ENCODE results near the gene RASL10A. TPM values are rescaled to one million over a fixed set of nuclear protein-coding genes. Genes with fewer than 3 reads are reported as not detected.

RASL10A gene
- total RNA-seq, 2 experiments from 2014 or later: 2.7 to 23.7 TPM

DNA sequence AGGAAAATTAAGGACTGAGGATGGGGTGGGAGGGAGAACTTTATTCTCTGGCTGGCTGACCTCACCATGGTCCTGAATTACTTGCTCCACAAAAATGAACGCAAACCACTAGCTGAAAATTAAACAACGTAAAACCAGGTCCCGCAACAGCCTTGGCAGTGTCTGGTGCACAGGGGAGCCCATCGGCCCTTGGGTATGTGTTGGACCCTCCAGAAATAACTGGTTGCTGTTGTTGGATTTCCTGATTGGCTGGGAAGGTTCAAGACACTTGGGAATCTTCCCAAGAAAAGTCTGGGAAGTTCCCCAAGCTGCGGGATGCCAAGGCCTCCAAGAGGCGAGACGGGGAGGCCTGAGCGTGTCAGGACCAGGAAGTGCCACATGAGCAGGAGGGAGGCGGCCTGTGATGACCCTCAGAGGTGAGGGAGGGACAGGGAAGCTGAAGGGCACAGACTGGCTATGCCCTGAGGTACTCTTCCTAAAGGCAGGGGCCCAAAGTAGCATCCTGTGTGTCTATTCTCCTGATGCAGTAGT lies 10.4 kb upstream of the RASL10A start:
- TF ChIP-seq EZH2phosphoT487 (IDR thresholded peaks at IDR 0.05; ENCODE audit: borderline replicate concordance, low read depth, low read length): no peak
- TF ChIP-seq, protein P1, sequence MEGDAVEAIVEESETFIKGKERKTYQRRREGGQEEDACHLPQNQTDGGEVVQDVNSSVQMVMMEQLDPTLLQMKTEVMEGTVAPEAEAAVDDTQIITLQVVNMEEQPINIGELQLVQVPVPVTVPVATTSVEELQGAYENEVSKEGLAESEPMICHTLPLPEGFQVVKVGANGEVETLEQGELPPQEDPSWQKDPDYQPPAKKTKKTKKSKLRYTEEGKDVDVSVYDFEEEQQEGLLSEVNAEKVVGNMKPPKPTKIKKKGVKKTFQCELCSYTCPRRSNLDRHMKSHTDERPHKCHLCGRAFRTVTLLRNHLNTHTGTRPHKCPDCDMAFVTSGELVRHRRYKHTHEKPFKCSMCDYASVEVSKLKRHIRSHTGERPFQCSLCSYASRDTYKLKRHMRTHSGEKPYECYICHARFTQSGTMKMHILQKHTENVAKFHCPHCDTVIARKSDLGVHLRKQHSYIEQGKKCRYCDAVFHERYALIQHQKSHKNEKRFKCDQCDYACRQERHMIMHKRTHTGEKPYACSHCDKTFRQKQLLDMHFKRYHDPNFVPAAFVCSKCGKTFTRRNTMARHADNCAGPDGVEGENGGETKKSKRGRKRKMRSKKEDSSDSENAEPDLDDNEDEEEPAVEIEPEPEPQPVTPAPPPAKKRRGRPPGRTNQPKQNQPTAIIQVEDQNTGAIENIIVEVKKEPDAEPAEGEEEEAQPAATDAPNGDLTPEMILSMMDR (conservative IDR thresholded peaks at IDR 0.05; ENCODE audit: low read length): no peak
- Histone ChIP-seq H3K4me2 (ENCODE audit: low read length) (no peak overlapping the region), H3K36me3 (ENCODE audit: insufficient read depth, low read length) (peaks cover 74% of the 10 kb centered on the region), H3K9me2 (ENCODE audit: insufficient read depth, low read length) (no peaks in the 10 kb centered on the region), H3K9me3 (ENCODE audit: low read length) (no peaks in the 10 kb centered on the region), H3K27ac (ENCODE audit: low read depth, low read length, poor library complexity, severe bottlenecking) (no peak overlapping the region), H3K4me3 (ENCODE audit: low read depth, low read length, poor library complexity, severe bottlenecking) (no peak overlapping the region), H3K4me1 (ENCODE audit: insufficient read depth, low read length, poor library complexity, severe bottlenecking) (peaks cover 2% of the 10 kb centered on the region), H3K79me2 (ENCODE audit: insufficient read depth, low read depth, low read length) (no peaks in the 10 kb centered on the region), H2AFZ (ENCODE audit: low read length) (no peak overlapping the region), H4K20me1 (ENCODE audit: insufficient read depth, low read length) (no peaks in the 10 kb centered on the region)
- DNase-seq (ENCODE audit: low spot score): no peak
- no TSS peak for BruUV-seq (replicated peaks)
- intact Hi-C loops (cut with micrococcal nuclease; ENCODE audit: unreplicated experiment): no loop called here
- CTCF ChIA-PET (ENCODE audit: unreplicated experiment): interaction anchor here (0.6 kb wide), 1 partner anchor 11 kb away, joined by 4 read pairs; no protein-coding TSS in a partner anchor
- POLR2A ChIA-PET: no interaction called here

DNA sequence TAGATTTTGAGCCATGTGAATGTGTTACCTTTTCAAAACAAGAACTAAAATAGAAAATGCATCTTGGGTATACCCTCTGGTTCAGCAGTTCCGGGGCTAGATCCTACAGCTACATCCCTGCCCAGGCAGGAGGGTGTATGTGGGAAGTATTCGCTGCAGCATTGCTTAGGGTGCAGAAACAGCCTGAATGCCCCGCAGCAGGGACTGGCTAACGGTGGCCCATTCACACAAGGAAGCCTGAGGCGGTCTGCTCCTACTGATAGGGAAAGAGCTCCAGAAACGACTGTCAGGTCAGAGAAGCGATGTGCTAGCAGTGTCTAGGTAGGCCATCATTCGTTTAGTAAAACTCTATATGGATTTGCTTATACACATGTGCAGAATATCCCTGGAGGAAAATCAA lies 9.9 kb upstream of the RASL10A start:
- intact Hi-C loops (cut with micrococcal nuclease; ENCODE audit: unreplicated experiment): no loop called here
- Histone ChIP-seq H3K27ac (ENCODE audit: low read depth, low read length, poor library complexity, severe bottlenecking) (no peak overlapping the region), H3K4me3 (ENCODE audit: low read depth, low read length, poor library complexity, severe bottlenecking) (no peak overlapping the region), H3K9me2 (ENCODE audit: insufficient read depth, low read length) (no peaks in the 10 kb centered on the region), H3K4me2 (ENCODE audit: low read length) (no peak overlapping the region), H3K36me3 (ENCODE audit: insufficient read depth, low read length) (peaks cover 74% of the 10 kb centered on the region), H2AFZ (ENCODE audit: low read length) (no peak overlapping the region), H3K9me3 (ENCODE audit: low read length) (no peaks in the 10 kb centered on the region), H3K79me2 (ENCODE audit: insufficient read depth, low read depth, low read length) (no peaks in the 10 kb centered on the region), H4K20me1 (ENCODE audit: insufficient read depth, low read length) (no peaks in the 10 kb centered on the region), H3K4me1 (ENCODE audit: insufficient read depth, low read length, poor library complexity, severe bottlenecking) (peaks cover 4% of the 10 kb centered on the region)
- TSS peak; percentile 14 for BruUV-seq (replicated peaks)
- TF ChIP-seq, protein P1 (conservative IDR thresholded peaks at IDR 0.05; ENCODE audit: low read length): no peak
- no peak for TF ChIP-seq EZH2phosphoT487 (IDR thresholded peaks at IDR 0.05; ENCODE audit: borderline replicate concordance, low read depth, low read length)
- no peak for DNase-seq (ENCODE audit: low spot score)
- ChIA-PET POLR2A (no interaction called here), CTCF (ENCODE audit: unreplicated experiment) (no interaction called here)

- Histone ChIP-seq H3K4me3 (ENCODE audit: low read depth, low read length, poor library complexity, severe bottlenecking) (no peak overlapping the region), H3K27ac (ENCODE audit: low read depth, low read length, poor library complexity, severe bottlenecking) (no peak overlapping the region), H3K36me3 (ENCODE audit: insufficient read depth, low read length) (peaks cover 67% of the 10 kb centered on the region), H3K4me1 (ENCODE audit: insufficient read depth, low read length, poor library complexity, severe bottlenecking) (peaks cover 4% of the 10 kb centered on the region), H3K4me2 (ENCODE audit: low read length) (no peak overlapping the region), H4K20me1 (ENCODE audit: insufficient read depth, low read length) (no peaks in the 10 kb centered on the region), H3K9me3 (ENCODE audit: low read length) (no peaks in the 10 kb centered on the region), H3K9me2 (ENCODE audit: insufficient read depth, low read length) (no peaks in the 10 kb centered on the region), H3K79me2 (ENCODE audit: insufficient read depth, low read depth, low read length) (no peaks in the 10 kb centered on the region), H2AFZ (ENCODE audit: low read length) (no peak overlapping the region)
- TF ChIP-seq EZH2phosphoT487 (IDR thresholded peaks at IDR 0.05; ENCODE audit: borderline replicate concordance, low read depth, low read length): no peak
- TF ChIP-seq, protein P1 (conservative IDR thresholded peaks at IDR 0.05; ENCODE audit: low read length): no peak
- no peak for DNase-seq (ENCODE audit: low spot score)
- ChIA-PET CTCF (ENCODE audit: unreplicated experiment) (interaction anchor here (0.6 kb wide), 1 partner anchor 9 kb away, joined by 3 read pairs; no protein-coding TSS in a partner anchor), POLR2A (no interaction called here)
- no TSS peak for BruUV-seq (replicated peaks)
- intact Hi-C loops (cut with micrococcal nuclease; ENCODE audit: unreplicated experiment): no loop called here
Observed at GRCh38 chr22:29323641-29324040, 8.1 kb upstream of the RASL10A start.
